ENCODE data around the gene SH3D19.
"Not testable (repeated sequence)": the region's sequence is repeated elsewhere in the genome, so short reads cannot be mapped to it uniquely, and the experiment has no call there.

Gene SH3D19

DNA sequence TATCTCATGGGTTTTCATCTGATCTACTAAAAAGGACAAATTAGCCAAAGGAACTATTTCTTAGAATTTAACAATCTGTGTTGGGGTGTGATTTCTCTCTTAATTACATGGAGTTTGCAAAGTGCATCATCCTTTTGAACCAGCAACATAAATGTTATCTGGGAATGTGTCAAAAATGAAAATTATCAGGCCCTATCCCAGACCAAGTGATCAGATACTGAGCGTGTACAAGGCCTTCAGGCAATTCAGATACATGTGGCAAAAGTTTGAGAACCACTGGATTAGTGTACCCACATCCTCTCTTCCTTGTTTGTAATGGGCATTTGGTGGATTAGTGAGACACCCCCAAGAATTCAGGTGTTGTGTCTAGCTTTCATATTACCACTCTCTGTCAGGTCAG lies 3.8 kb downstream of the SH3D19 start:
- no peak for DNase-seq (ENCODE audit: low read depth)

DNA sequence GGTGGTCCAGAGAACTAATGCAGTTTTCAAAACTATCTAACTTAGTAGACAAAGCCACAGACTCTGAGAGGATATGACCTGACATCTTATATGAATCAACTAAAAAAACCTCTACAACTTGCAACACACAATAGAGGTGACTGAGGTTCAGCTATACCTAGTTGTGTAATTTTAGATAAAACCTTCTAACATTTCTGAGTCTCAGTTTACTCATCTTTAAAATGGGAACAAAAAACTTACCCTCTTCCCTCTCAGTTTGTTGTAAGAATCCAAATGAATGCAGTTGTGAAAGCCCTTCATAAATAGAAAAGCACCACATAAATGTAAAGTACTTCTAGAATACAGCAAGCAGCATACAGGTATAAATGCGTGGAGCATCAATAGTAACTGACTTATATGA lies 5.9 kb downstream of the SH3D19 start:
- DNase-seq (ENCODE audit: low read depth) = no peak

DNA sequence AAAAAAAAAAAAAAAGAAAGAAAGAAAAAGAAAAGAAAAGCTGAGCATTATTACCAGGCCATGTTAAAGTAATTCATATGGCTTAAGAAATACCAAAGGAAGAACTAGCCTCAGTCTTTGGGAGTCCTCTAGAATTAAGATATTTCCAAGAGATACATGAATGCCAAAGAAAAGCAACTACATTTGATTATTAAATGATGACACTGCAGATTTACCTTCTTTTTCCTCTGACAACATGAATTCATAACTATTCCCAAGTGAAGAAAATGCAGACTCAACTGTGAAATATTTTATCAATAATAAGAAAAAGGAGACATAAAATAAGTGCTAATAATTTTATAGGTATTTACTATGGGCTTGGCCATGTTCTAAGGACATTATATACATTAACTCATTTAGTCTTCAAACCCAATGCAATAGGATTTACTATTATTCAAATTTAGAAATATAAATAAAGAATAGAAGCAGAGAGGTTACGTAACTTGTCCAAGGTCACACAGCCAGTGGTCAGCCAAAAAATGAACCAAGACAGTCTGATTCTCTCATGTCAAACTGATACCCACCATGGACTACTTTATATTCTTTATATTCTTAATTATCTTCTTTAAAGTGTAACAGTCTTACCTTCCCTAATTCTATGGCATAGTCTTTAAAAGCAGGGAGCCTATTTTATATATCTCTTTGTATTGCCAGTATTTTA lies 6.9 kb downstream of the SH3D19 start:
- DNase-seq (ENCODE audit: low read depth) = no peak

DNA sequence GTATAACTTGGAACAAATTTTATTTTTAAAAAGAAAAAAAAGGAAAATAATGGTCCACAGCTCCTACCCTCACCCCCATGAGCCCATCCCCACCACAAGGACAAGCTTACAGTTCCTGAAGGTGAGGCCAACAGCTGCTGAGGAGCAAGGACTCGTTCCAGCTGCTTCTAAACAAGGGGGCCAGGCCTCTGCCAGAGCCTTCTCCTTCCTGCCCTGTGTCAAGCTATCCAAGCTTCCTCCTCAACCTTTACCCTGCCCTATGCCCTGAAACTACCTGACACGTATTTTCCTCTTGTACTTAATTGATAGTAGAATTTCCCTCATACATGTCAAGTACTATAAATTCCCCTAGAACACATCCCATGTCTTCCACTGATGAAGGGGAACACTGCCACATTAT lies 8.8 kb downstream of the SH3D19 start:
- DNase-seq (ENCODE audit: low read depth) = no peak

DNA sequence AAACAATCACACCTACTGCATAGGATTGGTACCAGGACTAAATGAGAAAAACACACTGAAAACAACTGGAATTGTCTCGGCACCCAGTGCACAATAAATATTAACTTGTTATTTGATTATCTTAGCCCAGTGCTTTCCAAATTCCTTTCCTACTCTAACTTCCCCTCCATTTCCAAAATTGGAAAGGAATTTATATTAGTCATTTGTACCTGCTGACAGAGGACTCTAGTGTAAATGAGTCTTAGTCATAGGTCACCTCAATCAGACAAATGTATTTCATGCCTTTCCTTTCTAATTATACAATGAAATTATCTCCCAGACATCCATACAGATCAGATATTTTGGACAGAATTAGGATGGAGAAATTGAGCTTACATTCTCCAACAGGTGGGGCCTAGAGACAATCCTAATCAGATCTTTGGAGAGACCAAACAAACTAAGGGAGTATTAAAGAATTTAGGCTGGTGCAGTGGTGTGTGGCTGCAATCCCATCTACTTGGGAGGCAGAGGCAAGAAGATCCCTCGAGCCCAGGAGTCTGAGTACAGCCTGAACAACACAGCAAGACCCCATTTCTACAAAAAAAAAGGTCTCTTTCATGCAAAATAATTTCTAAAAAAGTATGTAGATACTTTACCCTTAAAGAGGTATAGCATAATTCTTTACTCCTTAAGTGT lies 10.1 kb downstream of the SH3D19 start:
- no peak for DNase-seq (ENCODE audit: low read depth)

DNA sequence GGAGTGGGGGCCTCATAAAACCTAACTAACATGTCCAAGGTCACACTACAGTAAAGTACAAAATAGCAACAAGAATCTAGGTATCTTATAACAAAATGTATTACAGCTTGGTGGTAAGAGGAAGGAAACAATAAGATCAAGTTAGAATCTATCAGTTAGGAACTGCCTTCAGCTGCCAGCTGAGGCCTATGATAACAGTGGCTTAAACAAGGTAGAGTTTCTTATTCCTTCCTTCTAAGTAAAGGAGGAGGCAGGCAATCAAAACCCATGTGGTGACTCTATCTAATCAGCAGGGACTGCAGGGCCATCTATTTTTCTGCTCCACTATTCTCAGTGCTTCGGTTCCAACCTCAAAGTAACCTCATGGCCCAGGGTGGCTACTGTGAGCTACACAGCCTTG lies 10.9 kb downstream of the SH3D19 start:
- DNase-seq (ENCODE audit: low read depth) = no peak

DNA sequence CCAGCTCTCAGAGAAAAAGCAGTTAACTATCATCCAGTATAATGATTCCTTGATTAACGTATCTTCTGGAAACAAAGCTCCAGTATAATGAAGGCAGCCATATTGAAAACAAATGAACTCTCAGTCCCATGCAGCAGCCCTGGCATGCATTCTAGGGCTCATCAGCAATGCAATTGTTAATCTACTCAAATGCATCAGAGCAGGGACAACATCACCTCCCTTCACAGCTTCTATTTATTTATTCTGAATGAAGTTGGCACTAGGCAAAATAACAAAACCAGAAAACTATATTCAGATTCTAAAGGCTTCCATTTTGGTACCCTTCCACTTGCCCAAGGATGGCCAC lies 11.4 kb downstream of the SH3D19 start:
- no peak for DNase-seq (ENCODE audit: low read depth)

DNA sequence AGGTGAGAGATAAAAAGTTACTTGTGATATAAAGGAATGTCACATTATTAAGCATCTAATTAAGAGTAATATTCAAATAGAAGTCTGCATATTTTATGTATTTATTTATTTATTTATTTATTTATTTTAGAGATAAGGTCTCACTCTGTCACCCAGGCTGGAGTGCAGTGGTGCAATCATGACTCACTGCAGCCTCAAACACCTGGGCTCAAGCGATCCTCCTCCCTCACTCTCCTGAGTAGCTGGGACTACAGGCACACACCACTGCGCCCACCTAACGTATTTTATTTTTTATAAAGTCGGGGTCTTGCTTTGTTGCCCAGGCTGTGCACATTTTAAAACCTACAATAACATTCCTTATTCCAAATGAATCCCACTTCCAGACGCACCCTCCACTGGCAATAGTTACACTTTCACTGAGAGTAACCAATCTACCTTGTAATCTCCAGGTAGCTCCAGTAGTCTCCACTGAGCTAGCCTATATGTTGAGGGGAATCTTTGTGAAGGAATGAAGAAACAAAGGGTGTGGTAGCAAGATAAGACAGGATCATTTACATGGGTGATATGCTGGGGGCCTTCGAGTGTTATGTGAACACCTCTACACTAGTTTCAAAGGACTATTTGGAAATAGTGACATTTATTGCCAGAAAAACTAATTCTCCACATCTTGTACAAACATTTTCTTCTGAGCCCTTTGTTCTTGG lies 11.9 kb downstream of the SH3D19 start:
- DNase-seq (ENCODE audit: low read depth) = no peak

DNA sequence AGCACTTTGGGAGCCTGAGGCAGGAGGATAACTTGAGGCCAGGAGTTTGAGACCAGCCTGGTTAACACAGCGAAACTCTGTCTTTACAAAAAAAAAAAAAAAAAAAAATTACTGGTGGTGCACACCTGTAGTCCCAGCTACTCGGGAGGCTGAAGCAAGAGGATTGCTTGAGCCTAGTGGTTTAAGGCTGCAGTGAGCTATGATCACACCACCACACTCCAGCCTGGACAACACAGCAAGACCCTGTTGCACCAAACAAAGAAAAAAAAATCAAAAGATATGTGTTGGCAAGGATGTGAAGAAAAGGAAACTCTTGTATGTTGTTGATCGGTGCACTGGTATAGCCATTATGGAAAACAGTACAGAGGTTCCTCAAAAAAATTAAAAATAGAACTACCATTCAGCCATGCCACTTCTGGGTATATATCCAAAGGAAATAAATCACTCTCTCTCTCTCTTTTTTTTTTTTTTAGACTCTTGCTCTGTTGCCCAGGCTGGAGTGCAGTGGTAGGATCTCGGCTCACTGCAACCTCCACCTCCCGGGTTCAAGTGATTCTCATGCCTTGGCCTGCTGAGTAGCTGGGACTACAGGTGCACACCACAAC lies 15.2 kb downstream of the SH3D19 start:
- no peak for DNase-seq (ENCODE audit: low read depth)

DNA sequence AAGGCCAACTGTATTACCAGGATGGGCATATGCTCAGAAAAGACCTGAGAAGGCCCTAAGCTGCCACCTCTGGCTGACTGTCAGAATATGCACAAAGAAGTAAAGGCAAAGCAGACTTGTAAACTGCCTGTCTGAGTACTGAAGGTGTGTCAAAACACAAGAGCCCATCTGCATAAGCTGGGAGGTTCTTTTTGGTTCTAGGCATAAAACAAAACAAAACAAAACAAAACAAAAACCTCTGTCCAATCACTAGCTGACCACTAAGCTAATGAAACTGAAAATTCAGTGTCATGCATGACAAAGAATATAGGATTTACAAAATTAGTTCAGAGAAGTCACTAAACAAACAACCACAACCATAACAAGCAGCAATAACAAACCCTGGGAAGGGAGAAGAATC lies 20.6 kb downstream of the SH3D19 start:
- no peak for DNase-seq (ENCODE audit: low read depth)

DNA sequence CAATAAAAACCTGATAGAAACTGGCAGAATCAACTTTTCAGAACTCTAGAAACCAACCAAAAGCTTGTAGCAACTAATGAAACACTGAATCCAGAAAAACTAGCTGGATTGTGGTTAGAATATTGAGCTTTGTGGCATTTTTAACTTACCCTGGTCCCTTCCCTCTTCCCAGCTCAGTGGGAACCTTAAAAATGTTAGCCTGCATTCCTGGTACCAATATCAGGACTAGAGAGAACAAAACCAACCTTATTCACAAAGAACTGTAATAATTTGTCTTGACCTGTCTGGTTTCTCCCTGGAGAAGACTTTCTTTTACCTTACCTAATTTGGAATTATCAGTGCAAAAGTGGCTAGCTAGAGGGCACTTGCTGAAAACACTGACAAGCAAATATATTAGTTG lies 21.2 kb downstream of the SH3D19 start:
- DNase-seq (ENCODE audit: low read depth) = no peak

DNA sequence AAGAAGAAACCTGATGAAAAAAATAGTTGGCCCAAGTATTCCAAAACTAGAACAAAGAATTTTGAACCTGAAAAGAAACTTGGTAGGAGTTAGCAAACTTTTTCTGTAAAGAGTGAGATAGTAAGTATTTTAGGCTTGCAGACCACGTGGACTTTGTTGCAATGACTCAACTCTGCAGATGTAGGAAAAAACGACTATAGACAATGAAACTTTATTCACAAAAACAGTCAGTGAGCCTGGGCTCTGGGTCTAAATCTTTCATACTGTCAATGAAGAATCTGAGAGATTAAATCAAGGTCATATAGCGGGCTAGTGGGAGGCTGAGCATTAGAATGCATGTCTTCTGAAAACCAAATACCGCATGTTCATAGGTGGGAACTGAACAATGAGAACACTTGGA lies 23.0 kb downstream of the SH3D19 start:
- no peak for DNase-seq (ENCODE audit: low read depth)

DNA sequence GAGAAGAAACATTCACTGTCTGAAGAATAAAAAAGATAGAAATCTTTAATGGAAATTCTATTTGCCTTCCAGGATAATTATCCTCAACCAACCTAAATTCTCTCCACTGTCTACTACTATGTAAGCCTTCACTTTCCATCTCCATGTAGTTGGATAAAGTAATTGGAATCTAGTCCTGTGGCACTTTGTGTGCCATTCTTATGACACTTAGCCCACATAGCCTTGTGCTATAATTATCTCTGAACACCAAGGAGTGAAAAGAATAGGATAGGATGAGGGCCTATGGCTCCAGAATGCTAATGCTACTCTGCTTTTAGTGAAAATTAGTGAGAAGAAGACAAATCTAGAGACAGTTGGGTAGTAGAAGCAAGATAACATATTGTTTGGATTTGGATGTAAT lies 28.2 kb downstream of the SH3D19 start:
- no peak for DNase-seq (ENCODE audit: low read depth)

DNA sequence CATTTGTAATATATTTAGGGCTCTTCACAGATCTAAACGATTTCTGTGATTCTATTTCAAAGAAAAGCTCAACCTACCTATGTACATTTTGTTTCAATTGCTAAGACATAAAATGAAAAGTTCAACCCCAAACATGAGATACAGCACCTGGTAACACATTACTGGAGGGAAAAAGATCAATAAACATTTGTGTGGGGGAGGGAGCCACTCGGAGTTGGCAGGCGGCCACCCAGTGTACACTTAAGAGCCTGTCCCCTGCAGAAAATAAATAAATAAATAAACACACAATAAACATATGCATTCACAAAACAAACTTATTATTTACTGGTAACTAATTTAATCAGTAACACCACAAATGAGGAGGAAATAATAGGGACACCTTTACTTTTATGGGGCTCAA lies 29.2 kb downstream of the SH3D19 start:
- DNase-seq (ENCODE audit: low read depth) = no peak

DNA sequence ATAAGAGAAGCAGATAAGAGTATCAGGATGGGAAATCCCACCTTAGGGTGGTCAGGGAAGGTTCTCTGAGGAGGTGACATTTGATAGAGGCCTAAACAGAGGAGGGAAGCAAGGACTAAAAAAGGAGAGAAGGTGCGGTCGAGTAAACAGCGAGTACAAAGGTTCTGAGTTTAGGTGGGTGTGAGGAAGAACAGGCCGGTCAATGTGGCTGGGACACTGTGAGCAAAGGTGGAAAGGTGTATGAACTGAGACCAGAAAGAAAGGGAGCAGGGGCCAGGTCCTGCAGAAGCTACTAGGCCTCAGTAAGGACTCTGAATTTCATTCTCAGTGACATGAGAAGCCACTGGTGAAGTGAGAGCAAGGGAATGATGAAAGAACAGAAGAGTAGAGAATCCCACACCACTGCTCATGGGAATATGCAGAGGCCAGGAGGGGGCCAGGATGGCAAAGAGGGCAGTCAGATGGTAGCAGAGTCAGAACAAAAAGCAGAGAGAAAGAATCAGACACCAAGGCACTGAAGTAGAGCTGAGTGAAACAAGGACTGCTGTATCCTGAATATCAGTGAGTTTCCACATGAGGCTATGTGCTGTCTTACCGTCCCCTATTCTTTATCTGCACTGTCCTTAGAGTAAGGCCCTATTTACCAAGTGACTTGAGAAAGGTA lies 30.4 kb downstream of the SH3D19 start:
- no peak for DNase-seq (ENCODE audit: low read depth)

DNA sequence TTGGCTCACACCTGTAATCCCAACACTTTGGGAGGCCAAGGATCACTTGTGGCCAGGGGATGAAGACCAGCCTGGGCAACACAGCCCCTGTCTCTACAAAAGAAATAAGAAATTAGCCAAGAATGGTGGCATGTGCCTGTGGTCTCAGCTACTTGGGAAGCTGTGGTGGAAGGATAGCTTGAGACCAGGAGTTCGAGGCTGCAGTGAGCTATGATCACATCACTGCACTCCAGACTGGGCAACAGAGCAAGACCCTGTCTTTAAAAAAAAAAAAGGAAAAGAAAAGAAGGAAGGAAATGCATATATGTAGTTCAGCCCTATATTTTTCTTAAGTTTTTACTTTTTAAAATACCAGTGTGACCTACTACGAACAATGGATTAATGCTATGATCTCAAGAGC lies 33.4 kb downstream of the SH3D19 start:
- DNase-seq (ENCODE audit: low read depth) = no peak

DNA sequence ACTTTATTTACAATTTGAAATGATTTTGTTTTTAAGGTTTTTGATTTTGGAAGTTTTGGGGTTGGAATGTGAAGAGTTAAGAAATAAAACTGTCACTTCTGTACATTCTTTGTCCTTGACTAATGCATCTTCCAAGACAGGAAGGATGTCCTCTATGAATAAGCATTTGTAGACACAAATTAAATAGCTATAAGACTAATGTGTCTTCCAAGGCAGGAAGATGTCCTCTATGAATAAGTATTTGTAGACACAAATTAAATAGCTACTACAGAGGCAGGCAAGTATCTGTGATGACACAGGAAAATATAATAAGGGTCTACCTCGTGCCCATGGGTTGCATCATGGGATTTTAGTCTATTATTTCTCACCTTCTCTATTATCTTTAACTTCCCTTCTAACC lies 33.9 kb downstream of the SH3D19 start:
- DNase-seq (ENCODE audit: low read depth) = no peak

DNA sequence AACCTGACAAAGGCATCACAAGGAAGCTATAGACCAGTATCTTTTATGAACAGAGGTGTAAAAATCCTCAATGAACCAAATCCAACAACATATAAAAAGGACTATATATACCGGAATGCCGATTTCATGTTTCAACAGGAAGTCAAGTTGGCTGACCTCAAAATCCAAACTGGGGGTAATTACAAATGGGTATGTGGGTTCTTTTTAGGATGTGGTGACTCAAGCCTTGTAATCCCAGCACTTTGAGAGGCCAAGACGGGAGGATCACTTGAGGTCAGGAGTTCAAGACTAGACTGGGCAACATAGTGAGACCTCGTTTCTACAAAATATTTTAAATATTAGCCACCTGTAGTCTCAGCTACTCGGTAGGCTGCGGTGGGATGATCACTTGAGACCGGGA lies 38.0 kb downstream of the SH3D19 start:
- DNase-seq (ENCODE audit: low read depth) = no peak

DNA sequence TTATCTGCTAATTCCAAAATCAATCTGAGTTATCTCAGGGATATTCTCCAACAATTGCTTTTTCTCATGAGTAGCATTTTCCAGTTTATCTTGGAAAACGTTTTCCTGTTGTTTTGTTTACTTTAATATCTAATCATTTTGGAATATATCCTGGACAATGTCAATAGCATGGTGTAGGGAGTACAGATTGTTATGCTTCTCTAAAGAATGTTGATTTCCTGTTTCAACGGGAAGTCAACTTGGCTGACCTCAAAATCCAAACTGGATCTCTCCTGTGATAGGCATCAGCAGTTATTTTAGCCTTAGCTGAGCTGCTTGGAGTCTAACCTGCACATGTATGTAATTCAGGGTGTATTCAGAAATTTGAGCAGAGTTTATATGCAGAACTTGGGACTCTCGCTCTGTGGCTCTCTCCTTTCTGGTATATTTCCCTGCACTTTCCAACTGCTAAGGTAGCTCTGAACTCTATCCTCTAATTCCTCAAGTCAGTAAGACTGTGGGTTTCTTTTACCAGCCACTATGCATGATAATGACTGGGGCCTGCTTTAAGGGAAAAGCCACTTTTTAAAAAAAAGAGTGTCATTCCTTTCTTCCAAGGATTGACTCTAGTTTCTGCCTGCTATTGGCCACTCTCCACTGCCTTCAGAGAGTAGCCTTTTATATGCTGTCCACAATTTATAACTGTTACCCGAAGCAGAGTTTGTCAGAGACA lies 40.7 kb downstream of the SH3D19 start:
- DNase-seq (ENCODE audit: low read depth) = no peak

DNA sequence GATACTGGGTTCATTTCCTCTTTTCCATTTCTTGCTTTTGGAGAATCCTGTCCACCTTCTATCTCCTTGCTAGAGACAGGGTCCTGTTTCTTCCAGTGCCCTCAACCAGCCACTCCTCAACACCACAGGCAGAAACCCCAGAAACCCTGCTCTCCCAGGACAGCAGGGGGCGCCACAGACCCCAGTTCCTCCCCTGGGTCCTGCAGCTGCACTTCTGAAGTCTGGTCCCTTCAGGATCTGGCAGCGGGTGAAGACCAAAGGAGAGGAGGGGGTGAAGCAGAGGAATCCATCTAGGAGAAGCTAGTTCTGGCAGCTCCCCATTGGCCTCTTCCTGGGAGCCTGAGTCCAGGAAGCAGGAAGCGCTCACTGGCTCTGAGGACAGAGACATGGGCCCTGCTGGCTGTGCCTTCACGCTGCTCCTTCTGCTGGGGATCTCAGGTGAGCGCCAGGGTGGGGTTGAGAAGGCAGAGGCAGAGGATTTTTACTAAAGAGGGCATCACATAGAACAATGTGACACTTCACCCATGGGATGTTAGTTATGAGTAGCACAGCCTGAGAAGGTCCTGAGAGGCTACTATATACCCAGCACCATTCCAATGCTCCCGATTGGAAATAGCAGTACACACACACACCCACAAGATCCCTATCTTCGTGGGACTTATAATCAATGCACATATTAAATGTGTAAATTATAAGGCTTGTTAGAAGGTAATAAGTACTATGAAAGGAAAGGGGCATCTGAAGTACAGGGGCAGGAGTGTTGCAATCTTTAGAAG lies 48.4 kb downstream of the SH3D19 start, which contains the start of gene PRSS48:
Gene PRSS48, plus strand, starts transcription at position 375 of the 776 bp plus-strand sequence. Its CDS starts 12 bp downstream, at position 387.
- DNase-seq (ENCODE audit: low read depth) = no peak

DNA sequence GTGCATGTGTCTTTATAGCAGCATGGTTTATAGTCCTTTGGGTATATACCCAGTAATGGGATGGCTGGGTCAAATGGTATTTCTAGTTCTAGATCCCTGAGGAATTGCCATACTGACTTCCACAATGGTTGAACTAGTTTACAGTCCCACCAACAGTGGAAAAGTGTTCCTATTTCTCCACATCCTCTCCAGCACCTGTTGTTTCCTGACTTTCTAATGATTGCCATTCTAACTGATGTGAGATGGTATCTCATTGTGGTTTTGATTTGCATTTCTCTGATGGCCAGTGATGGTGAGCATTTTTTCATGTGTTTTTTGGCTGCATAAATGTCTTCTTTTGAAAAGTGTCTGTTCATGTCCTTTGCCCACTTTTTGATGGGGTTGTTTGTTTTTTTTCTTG lies 56.5 kb downstream of the SH3D19 start:
- DNase-seq (ENCODE audit: low read depth) = not testable (repeated sequence)

Measured in stimulated activated CD8-positive, alpha-beta memory T cell treated with anti-CD3 and anti-CD28 coated beads, Interleukin-12 subunit alpha, Interleukin-12 subunit beta, amount 100 ng/mL, for 1 hour (primary cell).